HG03103 (cell line): ENCODE data around the gene ARX.

Source experiments
- ATAC-seq: cut with Tn5 transposase; IDR thresholded peaks from one replicate; pipeline ENCODE4 v1.9.1; 2021; ENCODE audit warnings: low read depth; ENCODE audit not compliant: unreplicated experiment

Gene ARX

GRCh38 chrX:25017667-25018247 lies 2.0 kb upstream of the ARX start:
- ATAC-seq, result no peak

- ATAC-seq, result no peak
Observed at GRCh38 chrX:25016938-25017598, 1.3 kb upstream of the ARX start.

GRCh38 chrX:25016361-25016671 lies 551 bp upstream of the ARX start:
- no peak for ATAC-seq

- no peak for ATAC-seq
Observed at GRCh38 chrX:25014366-25014838, 1.4 kb downstream of the ARX start.

DNA sequence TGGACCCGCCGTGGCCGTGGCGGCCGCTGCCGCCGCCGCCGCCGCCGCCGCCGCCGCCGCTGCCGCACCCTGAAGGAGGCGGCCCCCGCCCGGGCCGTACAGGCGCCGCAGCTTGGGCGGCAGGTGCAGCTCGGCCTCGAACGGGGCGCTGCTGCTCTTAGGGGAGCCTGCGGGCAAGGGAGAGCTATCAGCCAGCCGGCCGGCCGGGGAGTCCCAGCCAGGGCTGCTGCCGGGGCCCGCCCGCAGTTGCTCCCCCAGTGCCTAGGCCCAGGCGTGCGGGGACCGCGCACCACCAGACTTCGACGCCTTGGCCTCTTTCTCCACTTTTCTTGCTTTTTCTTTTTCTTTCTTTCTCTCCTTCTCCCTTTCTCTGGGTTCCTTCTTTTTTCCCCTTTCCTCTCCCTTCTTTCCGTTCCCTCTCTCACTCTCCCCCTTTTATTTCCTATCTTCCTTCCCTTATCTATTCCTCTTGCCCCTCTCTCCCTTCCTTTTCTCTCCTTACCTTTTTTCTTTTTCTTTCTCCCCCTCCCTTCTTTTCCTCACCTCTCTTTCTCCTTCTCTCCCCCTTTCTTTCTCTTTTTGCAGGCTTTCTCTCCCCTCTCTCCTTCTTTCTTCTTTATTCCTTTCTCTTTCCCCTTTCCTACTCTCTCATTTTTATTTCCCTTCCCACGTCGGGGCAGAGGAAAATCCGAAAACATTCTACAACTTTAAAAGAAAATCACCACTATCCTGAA lies 2.0 kb downstream of the ARX start:
- peak; percentile 44 for ATAC-seq

- no peak for ATAC-seq
Observed at GRCh38 chrX:25012793-25013631, 2.8 kb downstream of the ARX start.

DNA sequence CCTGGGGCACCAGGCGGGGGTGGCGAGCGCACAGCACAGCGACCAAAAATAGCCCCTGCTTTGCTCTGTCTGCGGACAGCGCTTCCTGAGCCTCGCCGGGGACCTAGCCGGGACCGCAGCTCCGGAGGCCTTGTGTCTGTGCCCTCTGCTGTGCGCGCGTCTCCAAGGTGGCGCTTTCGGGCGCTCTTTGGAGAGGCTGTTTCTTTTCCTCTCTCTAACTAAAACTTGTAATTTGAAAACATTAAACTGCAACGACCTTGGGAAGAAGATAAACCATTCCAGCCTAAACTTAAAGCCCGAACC lies 3.4 kb downstream of the ARX start:
- ATAC-seq, result no peak

GRCh38 chrX:25011589-25012432 lies 4.0 kb downstream of the ARX start:
- no peak for ATAC-seq

- no peak for ATAC-seq
Observed at GRCh38 chrX:25010784-25011588, 4.8 kb downstream of the ARX start.

DNA sequence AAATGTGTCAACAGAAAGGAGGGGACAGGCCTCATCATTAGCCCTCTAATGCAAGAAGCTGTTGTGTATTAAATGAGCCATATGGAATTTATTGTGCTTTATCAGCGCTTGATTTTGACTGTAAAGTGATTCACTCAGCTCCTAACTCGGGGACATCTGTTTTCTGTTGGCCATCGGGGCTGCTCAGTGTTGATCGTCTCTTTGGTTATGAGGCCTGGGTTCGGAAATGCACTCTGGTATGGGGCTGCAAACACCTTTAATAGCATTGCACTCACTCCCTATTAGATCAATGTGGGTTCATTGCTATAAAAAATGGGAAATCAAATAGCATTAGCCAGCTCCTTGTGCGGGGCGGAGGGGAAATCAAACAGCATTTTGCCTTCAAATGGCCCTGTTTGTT lies 6.4 kb downstream of the ARX start:
- no peak for ATAC-seq

DNA sequence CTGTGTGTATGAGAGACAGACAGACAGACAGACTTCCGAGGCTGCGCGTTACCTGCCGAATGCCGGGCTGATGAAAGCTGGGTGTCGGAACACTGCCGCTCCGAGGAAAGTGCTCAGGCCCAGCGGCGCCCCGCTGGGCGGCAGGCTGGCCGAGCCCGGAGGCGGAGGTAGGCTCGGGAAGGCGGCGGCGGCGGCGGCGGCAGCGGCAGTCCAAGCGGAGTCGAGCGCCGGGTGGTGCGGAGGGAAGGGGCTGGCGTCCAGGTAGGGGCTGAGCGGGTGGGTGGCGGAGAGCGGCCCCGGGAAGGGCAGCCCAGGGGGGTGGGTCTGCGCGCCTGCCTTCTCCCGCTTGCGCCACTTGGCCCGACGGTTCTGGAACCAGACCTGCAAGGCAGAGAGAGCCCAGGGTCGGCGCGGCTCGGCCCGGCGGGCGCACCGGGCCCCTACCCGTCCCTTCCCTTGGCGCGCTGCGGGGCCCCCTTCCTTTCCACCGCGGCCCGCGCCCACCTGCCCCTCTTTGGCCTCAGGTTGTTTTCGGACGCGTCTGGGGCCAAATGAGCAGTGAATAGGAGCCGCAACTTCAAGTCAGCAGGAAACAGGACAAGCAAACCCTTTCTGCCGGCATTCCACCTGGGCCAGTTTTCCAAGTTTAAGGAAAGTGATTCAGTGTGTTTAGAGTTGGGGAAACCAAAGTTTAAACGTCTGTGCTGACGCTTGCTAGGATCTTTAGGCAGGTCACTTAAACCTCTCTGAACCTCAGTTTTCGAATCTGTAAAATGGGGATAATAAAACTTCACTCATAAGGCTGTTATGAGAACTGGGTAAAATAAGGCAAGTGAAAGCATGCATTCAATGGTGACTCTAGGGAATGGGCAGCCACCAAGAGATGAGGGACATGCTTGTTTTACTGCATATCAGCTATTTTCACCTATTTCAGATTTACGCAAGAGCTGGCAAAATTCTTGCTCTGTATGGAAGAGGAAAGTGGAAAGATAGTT lies 8.4 kb downstream of the ARX start:
- no peak for ATAC-seq

DNA sequence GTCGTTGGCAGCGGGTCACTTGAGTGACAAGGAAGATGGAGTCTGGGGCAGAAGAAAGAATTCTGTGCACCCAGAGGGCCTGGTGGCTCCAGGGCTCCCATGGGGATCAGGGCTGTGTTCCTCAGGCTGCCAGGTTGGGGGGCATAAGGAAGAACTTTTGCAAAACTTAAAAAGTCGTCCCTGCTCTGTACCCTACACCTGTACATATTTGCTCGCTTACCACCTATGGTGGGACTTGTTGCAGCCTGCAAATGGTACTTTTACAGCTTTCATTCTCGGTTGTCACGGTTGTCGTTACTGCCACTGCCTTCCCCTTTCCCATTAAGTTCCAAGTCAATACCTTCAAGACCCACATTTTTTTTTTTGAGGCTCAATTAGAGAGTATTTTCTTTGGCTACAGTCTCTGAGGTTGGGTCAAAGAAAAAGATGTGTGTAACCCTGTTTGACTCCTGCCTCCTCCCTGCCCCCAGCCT lies 9.1 kb downstream of the ARX start:
- no peak for ATAC-seq

GRCh38 chrX:25005382-25006185 lies 10.2 kb downstream of the ARX start:
- no peak for ATAC-seq

DNA sequence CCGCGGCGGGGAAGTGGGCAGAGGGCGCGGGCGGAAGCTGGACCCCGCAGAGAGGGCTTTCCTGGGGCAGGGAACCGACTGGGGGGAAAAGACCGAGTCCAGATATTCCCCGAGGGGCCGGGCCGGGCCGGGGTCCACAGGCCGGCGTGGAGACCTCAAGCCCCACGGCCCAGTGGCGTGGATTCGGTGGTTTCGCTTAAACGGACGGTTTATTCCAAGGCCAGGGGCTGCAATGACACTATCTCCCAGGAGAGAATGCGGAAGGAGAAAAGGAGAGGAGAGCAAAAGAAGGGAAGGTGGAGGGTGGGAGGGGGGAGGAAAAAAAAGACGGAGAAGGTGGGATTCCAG lies 10.8 kb downstream of the ARX start:
- no peak for ATAC-seq

DNA sequence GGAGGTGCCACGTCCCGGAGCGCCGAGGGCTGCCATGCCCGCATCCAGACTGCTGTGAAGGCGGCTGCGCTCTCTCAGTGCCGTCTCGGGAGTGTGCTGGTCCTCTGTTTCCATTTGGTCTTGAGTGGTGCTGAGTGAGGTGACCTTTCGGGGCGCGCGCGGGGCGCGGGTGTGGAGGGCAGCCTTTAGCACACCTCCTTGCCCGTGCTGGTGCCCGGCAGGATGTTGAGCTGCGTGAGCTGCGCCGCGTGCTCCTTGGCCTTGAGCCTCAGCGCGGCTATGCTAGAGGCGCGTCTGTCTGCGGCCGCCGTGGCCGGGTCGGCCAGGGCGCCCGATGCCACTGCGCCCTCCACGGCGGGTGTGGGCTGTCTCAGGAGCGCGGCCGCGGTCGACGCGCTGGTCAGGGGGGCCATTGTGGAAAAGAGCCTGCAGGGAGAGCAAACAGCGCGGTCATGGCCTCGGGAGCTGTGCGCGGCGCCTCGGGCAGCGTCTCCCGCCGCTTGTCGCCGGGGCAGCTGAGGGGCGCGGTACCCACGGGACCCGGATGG lies 11.2 kb downstream of the ARX start:
- ATAC-seq, result no peak

DNA sequence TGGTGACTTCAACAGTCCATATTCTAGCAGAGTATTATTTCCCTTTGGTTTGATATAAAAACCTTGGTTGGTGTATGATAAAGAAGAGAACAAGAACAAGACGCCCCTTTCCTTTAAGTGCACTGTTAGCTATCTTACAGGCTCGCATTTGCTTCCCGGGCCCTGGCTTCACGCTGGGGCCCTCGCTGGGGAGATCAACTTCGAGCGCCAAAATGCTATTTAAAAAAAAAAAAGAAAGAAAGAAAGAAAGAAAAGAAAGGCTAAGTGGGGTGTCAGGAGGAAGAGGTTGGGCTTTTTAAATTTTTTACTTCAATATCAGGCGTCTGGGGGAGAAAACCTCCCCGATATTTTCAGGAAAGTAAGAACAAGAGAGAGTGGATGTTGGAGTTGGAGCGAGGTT lies 11.7 kb downstream of the ARX start:
- no peak for ATAC-seq

GRCh38 chrX:25003066-25003849 lies 12.5 kb downstream of the ARX start:
- no peak for ATAC-seq
